DLD1 (cell line): ENCODE measurements around the gene CEBPZ.
"Not testable (repeated sequence)": the region's sequence is repeated elsewhere in the genome, so short reads cannot be mapped to it uniquely, and the experiment has no call there.

Experiments used
- in situ Hi-C: cut with HindIII; loops from 2 replicates; pipeline ENCODE4 v1.10.0; 2017; ENCODE audit warnings: low sequenced_read_pairs

CEBPZ gene

GRCh38 chr2:37231241-37232130 is at the start of gene CEBPZ, which contains the start of gene NDUFAF7:
CEBPZ (minus strand) TSS chr2:37231596; CDS start chr2:37231567, 29 bp downstream.
NDUFAF7 (plus strand) TSS chr2:37231658; CDS start chr2:37231706, 48 bp downstream.
- in situ Hi-C loops = no loop called here

- in situ Hi-C loops = no loop called here
Observed at GRCh38 chr2:37276291-37276690, 44.9 kb upstream of the CEBPZ start.

GRCh38 chr2:37274359-37274965 is 43.1 kb upstream of the CEBPZ start:
- in situ Hi-C loops = no loop called here

GRCh38 chr2:37271376-37272067 is 40.1 kb upstream of the CEBPZ start:
- in situ Hi-C loops = no loop called here

- in situ Hi-C loops = no loop called here
Observed at GRCh38 chr2:37268111-37268510, 36.7 kb upstream of the CEBPZ start.

- in situ Hi-C loops = no loop called here
Observed at GRCh38 chr2:37267685-37268084, 36.3 kb upstream of the CEBPZ start.

GRCh38 chr2:37263839-37264238 is 32.4 kb upstream of the CEBPZ start:
- in situ Hi-C loops = no loop called here

GRCh38 chr2:37262522-37262921 is 31.1 kb upstream of the CEBPZ start:
- in situ Hi-C loops = no loop called here

- in situ Hi-C loops = no loop called here
Observed at GRCh38 chr2:37250869-37251740, 19.7 kb upstream of the CEBPZ start.

GRCh38 chr2:37246205-37246604 is 14.8 kb upstream of the CEBPZ start:
- in situ Hi-C loops = no loop called here

- in situ Hi-C loops = no loop called here
Observed at GRCh38 chr2:37244755-37245154, 13.4 kb upstream of the CEBPZ start.

GRCh38 chr2:37244017-37244416 is 12.6 kb upstream of the CEBPZ start:
- in situ Hi-C loops = no loop called here

GRCh38 chr2:37243435-37243834 is 12.0 kb upstream of the CEBPZ start:
- in situ Hi-C loops = no loop called here

- in situ Hi-C loops = no loop called here
Observed at GRCh38 chr2:37232131-37232933, 936 bp upstream of the CEBPZ start.

GRCh38 chr2:37230581-37230980 is 815 bp downstream of the CEBPZ start:
- in situ Hi-C loops = no loop called here

GRCh38 chr2:37228788-37229187 is 2.6 kb downstream of the CEBPZ start:
- in situ Hi-C loops = no loop called here

GRCh38 chr2:37226863-37227262 is 4.5 kb downstream of the CEBPZ start:
- in situ Hi-C loops = no loop called here

GRCh38 chr2:37225129-37225528 is 6.3 kb downstream of the CEBPZ start:
- in situ Hi-C loops = not testable (repeated sequence)

GRCh38 chr2:37224063-37224462 is 7.3 kb downstream of the CEBPZ start:
- in situ Hi-C loops = no loop called here

- in situ Hi-C loops = no loop called here
Observed at GRCh38 chr2:37223131-37223530, 8.3 kb downstream of the CEBPZ start.
